ENCODE results near the gene RIN1. TPM values are rescaled to one million over a fixed set of nuclear protein-coding genes. Genes with fewer than 3 reads are reported as not detected.
"Not testable (repeated sequence)": the region's sequence is repeated elsewhere in the genome, so short reads cannot be mapped to it uniquely, and the experiment has no call there.

The RIN1 gene
- total RNA-seq, 6 experiments from 2014 or later: 0.46 to 1.8 (median 0.94) TPM

- Histone ChIP-seq H3K4me1 (peaks cover 0 to 8% (median 0%) of the 10 kb centered on the region in 4 donors), H3K4me3 (no peak overlapping the region), H3K27me3 (no peaks in the 10 kb centered on the region), H3K9me3 (no peaks in the 10 kb centered on the region), H3K27ac (no peak overlapping the region), H3K36me3 (no peaks in the 10 kb centered on the region)
- WGBS (ENCODE audit: insufficient coverage, low coverage, low lambda C conversion rate, missing lambda C conversion rate): no CpG with 5 or more reads among the region's 10 CpGs
- intact Hi-C loops (cut with DNase I): no loop called here
- ATAC-seq (no peak), DNase-seq (no peak)
- TF ChIP-seq, protein P1, sequence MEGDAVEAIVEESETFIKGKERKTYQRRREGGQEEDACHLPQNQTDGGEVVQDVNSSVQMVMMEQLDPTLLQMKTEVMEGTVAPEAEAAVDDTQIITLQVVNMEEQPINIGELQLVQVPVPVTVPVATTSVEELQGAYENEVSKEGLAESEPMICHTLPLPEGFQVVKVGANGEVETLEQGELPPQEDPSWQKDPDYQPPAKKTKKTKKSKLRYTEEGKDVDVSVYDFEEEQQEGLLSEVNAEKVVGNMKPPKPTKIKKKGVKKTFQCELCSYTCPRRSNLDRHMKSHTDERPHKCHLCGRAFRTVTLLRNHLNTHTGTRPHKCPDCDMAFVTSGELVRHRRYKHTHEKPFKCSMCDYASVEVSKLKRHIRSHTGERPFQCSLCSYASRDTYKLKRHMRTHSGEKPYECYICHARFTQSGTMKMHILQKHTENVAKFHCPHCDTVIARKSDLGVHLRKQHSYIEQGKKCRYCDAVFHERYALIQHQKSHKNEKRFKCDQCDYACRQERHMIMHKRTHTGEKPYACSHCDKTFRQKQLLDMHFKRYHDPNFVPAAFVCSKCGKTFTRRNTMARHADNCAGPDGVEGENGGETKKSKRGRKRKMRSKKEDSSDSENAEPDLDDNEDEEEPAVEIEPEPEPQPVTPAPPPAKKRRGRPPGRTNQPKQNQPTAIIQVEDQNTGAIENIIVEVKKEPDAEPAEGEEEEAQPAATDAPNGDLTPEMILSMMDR (IDR thresholded peaks at IDR 0.05): no peak
- no peak for TF ChIP-seq POLR2A (IDR thresholded peaks at IDR 0.05)
These were observed 11.6 kb downstream of the RIN1 start for GRCh38 chr11:66324664-66325063.

GRCh38 chr11:66323684-66324083 lies 12.6 kb downstream of the RIN1 start:
- 85% methylated on average over 1 of the region's 1 CpG for WGBS (ENCODE audit: insufficient coverage, low coverage, low lambda C conversion rate, missing lambda C conversion rate)
- intact Hi-C loops (cut with DNase I): no loop called here
- ATAC-seq: no peak

GRCh38 chr11:66322732-66323427 lies 13.4 kb downstream of the RIN1 start:
- H3K4me3 ChIP-seq: no peak overlapping the region
- WGBS (ENCODE audit: insufficient coverage, low coverage, low lambda C conversion rate, missing lambda C conversion rate): 84% methylated on average over 10 of the region's 11 CpGs
- peaks cover 0 to 10% (median 4%) of the 10 kb centered on the region in 4 donors for H3K4me1 ChIP-seq
- no peaks in the 10 kb centered on the region for H3K27me3 ChIP-seq
- H3K36me3 ChIP-seq: no peaks in the 10 kb centered on the region
- intact Hi-C loops (cut with DNase I): no loop called here
- TF ChIP-seq POLR2A (IDR thresholded peaks at IDR 0.05): no peak
- TF ChIP-seq, protein P1 (IDR thresholded peaks at IDR 0.05): no peak
- DNase-seq (no peak), ATAC-seq (no peak)
- H3K27ac ChIP-seq: no peak overlapping the region
- no peaks in the 10 kb centered on the region for H3K9me3 ChIP-seq

More at GRCh38 chr11:66323684-66324083, 12.6 kb downstream of the RIN1 start:
- no peak for DNase-seq
- Histone ChIP-seq H3K4me3 (no peak overlapping the region), H3K36me3 (no peaks in the 10 kb centered on the region), H3K27ac (no peak overlapping the region), H3K27me3 (no peaks in the 10 kb centered on the region), H3K4me1 (peaks cover 0 to 9% (median under 1%) of the 10 kb centered on the region in 4 donors), H3K9me3 (no peaks in the 10 kb centered on the region)
- TF ChIP-seq, protein P1 (IDR thresholded peaks at IDR 0.05): no peak
- TF ChIP-seq POLR2A (IDR thresholded peaks at IDR 0.05): no peak

GRCh38 chr11:66321606-66322005 lies 14.6 kb downstream of the RIN1 start:
- TF ChIP-seq, protein P1 (IDR thresholded peaks at IDR 0.05): no peak
- TF ChIP-seq POLR2A (IDR thresholded peaks at IDR 0.05): no peak
- DNase-seq (no peak), ATAC-seq (no peak)
- no peak overlapping the region for H3K27ac ChIP-seq
- intact Hi-C loops (cut with DNase I): no loop called here
- H3K4me1 ChIP-seq: peaks cover 0 to 12% (median 5%) of the 10 kb centered on the region in 4 donors
- 95% methylated on average over 2 of the region's 4 CpGs for WGBS (ENCODE audit: insufficient coverage, low coverage, low lambda C conversion rate, missing lambda C conversion rate)
- no peaks in the 10 kb centered on the region for H3K9me3 ChIP-seq
- H3K36me3 ChIP-seq: no peaks in the 10 kb centered on the region
- no peaks in the 10 kb centered on the region for H3K27me3 ChIP-seq
- H3K4me3 ChIP-seq: no peak overlapping the region

DNA sequence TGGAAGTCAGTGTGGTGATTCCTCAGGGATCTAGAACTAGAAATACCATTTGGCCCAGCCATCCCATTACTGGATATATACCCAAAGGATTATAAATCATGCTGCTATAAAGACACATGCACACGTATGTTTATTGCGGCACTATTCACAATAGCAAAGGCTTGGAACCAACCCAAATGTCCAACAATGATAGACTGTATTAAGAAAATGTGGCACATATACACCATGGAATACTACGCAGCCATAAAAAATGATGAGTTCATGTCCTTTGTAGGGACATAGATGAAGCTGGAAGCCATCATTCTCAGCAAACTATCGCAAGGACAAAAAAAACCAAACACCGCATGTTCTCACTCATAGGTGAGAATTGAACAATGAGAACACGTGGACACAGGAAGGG lies 15.5 kb downstream of the RIN1 start:
- H3K9me3 ChIP-seq; DNase-seq; H3K36me3 ChIP-seq; H3K4me3 ChIP-seq; intact Hi-C loops (cut with DNase I); H3K27me3 ChIP-seq; ATAC-seq; H3K27ac ChIP-seq: not testable (repeated sequence)
- 84% methylated on average over 4 of the region's 6 CpGs for WGBS (ENCODE audit: insufficient coverage, low coverage, low lambda C conversion rate, missing lambda C conversion rate)
- H3K4me1 ChIP-seq: peaks cover 0 to 12% (median 5%) of the 10 kb centered on the region in 4 donors

DNA sequence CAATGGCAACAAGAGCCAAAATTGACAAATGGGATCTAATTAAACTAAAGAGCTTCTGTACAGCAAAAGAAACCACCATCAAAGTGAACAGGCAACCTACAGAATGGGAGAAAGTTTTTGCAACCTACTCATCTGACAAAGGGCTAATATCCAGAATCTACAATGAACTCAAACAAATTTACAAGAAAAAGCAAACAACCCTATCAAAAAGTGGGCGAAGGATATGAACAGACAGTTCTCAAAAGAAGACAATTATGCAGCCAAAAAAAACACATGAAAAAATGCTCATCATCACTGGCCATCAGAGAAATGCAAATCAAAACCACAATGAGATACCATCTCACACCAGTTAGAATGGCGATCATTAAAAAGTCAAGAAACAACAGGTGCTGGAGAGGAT lies 15.9 kb downstream of the RIN1 start:
- intact Hi-C loops (cut with DNase I); H3K4me3 ChIP-seq; H3K27me3 ChIP-seq; H3K36me3 ChIP-seq; DNase-seq; H3K27ac ChIP-seq; ATAC-seq; H3K9me3 ChIP-seq: not testable (repeated sequence)
- H3K4me1 ChIP-seq: peaks cover 0 to 12% (median 5%) of the 10 kb centered on the region in 4 donors
- 54% methylated on average over 2 of the region's 2 CpGs for WGBS (ENCODE audit: insufficient coverage, low coverage, low lambda C conversion rate, missing lambda C conversion rate)
